Mammary epithelial cell (primary cell): ENCODE results near the gene SLC23A2.

Source experiments
- CTCF ChIP-seq, 2 donors: IDR thresholded peaks in 1 of 2; conservative IDR thresholded peaks in 1 of 2; 2 replicates each; pipeline ENCODE4 v1.5.1; 2011 to 2012; ENCODE audit warnings: inconsistent platforms in 2 of 2, low read length in 2 of 2, mild to moderate bottlenecking in 2 of 2, control low read depth in 1 of 2, low read depth in 1 of 2; ENCODE audit not compliant: insufficient read depth in 1 of 2; ENCODE audit errors: extremely low read depth in 1 of 2
- EZH2 ChIP-seq: IDR thresholded peaks from 2 replicates; pipeline ENCODE4 v1.6.1; 2012; ENCODE audit warnings: low read length, inconsistent platforms, borderline replicate concordance

GRCh38 chr20:5013682-5014447 lies 12.6 kb upstream of the SLC23A2 start:
- TF ChIP-seq EZH2 (no peak), CTCF (conservative IDR thresholded peaks at IDR 0.05 in 1 of 2, IDR thresholded peaks at IDR 0.05 in 1 of 2; ENCODE audit: extremely low read depth in 1 of 2, insufficient read depth in 1 of 2, low read depth in 1 of 2, low read length in 2 of 2) (no peak)
